ENCODE data around the gene PTPRA. TPM values are rescaled to one million over a fixed set of nuclear protein-coding genes. Genes with fewer than 3 reads are reported as not detected.
"Not testable (repeated sequence)": the region's sequence is repeated elsewhere in the genome, so short reads cannot be mapped to it uniquely, and the experiment has no call there.

The PTPRA gene
- total and polyA plus RNA-seq, 8 donors: 8.1 to 157 (median 21.8) TPM

DNA sequence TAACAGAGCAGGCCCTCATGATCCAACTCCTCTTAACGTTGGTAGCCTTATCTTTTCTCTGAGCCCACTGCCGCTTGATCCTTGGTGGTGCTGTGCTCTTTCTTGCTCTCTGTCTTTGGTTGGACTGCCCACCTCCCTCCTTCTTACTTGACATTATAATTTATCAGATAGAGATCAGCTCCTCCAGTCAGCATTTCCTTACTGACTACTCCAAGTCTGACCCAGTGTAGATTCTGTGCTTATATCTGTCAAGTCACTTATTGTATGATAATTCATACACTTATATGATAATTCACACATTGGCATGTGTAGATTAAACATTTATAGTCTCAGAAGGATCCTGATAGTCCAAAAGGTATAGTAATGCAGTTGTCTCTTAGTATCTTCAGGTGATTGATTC lies 18.1 kb downstream of the PTPRA start:
- no peak for TF ChIP-seq POLR2AphosphoS5 (IDR thresholded peaks at IDR 0.05)
- no peak for TF ChIP-seq POLR2A (IDR thresholded peaks at IDR 0.05)
- TF ChIP-seq EP300 (IDR thresholded peaks at IDR 0.05): no peak
- TF ChIP-seq, protein P1, sequence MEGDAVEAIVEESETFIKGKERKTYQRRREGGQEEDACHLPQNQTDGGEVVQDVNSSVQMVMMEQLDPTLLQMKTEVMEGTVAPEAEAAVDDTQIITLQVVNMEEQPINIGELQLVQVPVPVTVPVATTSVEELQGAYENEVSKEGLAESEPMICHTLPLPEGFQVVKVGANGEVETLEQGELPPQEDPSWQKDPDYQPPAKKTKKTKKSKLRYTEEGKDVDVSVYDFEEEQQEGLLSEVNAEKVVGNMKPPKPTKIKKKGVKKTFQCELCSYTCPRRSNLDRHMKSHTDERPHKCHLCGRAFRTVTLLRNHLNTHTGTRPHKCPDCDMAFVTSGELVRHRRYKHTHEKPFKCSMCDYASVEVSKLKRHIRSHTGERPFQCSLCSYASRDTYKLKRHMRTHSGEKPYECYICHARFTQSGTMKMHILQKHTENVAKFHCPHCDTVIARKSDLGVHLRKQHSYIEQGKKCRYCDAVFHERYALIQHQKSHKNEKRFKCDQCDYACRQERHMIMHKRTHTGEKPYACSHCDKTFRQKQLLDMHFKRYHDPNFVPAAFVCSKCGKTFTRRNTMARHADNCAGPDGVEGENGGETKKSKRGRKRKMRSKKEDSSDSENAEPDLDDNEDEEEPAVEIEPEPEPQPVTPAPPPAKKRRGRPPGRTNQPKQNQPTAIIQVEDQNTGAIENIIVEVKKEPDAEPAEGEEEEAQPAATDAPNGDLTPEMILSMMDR (IDR thresholded peaks at IDR 0.05): no peak
- intact Hi-C loops (cut with DNase I; ENCODE audit: low total_unique reads): no loop called here
- Histone ChIP-seq H3K27ac (no peak overlapping the region), H3K9me3 (peaks cover 0 to 10% (median 4%) of the 10 kb centered on the region in 4 donors), H3K4me3 (no peak overlapping the region), H3K4me1 (peaks cover 4 to 32% (median 18%) of the 10 kb centered on the region in 4 donors), H3K27me3 (no peaks in the 10 kb centered on the region), H3K36me3 (peaks cover 0 to 6% (median 0%) of the 10 kb centered on the region in 4 donors)
- no peak for DNase-seq
- 71 to 92% (median 74%) methylated on average over 2 of the region's 2 CpGs for WGBS, 5 donors

DNA sequence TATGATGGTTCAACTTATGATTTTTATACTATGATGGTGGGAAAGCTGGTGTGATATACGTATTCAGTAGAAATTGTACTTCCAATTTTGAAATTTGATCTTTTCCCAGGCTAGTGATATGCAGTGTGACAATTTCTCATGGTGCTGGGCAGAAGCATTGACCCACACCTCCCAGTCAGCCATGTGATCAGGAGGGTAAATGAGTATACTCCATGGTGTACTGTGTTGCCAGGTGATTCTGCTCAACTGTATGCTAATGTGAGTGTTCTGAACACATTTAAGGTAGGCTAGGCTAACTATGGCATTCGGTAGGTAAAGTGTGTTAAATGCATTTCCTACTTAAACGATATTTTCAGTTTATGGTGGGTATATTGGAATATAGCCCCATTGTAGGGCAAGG lies 19.1 kb downstream of the PTPRA start:
- H3K4me3 ChIP-seq: no peak overlapping the region
- no peaks in the 10 kb centered on the region for H3K27me3 ChIP-seq
- H3K36me3 ChIP-seq: peaks cover 0 to 6% (median 0%) of the 10 kb centered on the region in 4 donors
- no peak overlapping the region for H3K27ac ChIP-seq
- TF ChIP-seq POLR2A (IDR thresholded peaks at IDR 0.05) (no peak), EP300 (IDR thresholded peaks at IDR 0.05) (no peak), POLR2AphosphoS5 (IDR thresholded peaks at IDR 0.05) (no peak)
- TF ChIP-seq, protein P1 (IDR thresholded peaks at IDR 0.05): no peak
- intact Hi-C loops (cut with DNase I; ENCODE audit: low total_unique reads): no loop called here
- H3K4me1 ChIP-seq: peaks cover 4 to 30% (median 17%) of the 10 kb centered on the region in 4 donors
- peaks cover 0 to 10% (median 4%) of the 10 kb centered on the region in 4 donors for H3K9me3 ChIP-seq
- 80 to 100% (median 93%) methylated on average over 3 of the region's 3 CpGs for WGBS, 5 donors
- DNase-seq: peak in 1 of 2 donors; percentile 14

DNA sequence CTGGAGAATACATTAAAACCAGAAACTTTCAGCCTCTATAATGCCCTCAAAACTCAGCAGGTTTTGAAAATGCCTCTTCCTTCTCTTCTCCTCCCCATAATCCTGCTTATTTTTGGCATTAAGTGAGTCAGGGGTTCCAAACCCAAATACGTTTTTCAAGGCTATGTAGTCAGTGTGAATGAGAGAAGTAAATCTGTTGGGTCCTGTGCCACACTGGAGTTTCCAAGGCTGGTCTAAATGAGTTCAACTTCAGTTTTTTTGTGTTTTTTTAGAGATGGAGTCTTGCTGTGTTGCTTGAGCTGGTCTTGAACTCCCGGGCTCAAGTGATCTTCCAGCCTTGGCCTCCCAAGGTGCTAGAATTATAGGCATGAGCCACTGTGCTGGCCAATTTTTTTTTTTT lies 20.9 kb downstream of the PTPRA start:
- Histone ChIP-seq H3K9me3 (peaks cover 0 to 10% (median 4%) of the 10 kb centered on the region in 4 donors), H3K27ac (no peak overlapping the region), H3K4me3 (no peak overlapping the region), H3K4me1 (peaks cover 4 to 25% (median 11%) of the 10 kb centered on the region in 4 donors), H3K36me3 (peaks cover 0 to 6% (median 0%) of the 10 kb centered on the region in 4 donors), H3K27me3 (no peaks in the 10 kb centered on the region)
- TF ChIP-seq POLR2A (IDR thresholded peaks at IDR 0.05): no peak
- TF ChIP-seq, protein P1 (IDR thresholded peaks at IDR 0.05): no peak
- no peak for TF ChIP-seq POLR2AphosphoS5 (IDR thresholded peaks at IDR 0.05)
- intact Hi-C loops (cut with DNase I; ENCODE audit: low total_unique reads): no loop called here
- no peak for DNase-seq
- WGBS, 5 donors: 85 to 95% (median 91%) methylated on average over 2 of the region's 2 CpGs

DNA sequence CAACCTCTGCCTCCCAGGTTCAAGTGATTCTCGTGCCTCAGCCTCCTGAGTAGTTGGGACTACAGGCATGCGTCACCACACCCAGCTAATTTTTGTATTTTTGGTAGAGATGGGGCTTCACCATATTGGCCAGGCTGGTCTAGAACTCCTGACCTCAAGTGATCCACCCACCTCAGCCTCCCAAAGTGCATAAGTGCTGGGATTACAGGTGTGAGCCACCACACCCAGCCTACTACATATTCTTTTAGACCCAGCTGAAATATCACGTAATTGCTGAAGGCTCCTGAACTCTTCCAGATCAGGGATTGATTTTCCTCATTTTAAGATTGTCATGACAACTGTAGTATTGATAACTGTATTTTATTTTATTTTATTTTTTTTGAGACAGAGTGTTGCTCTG lies 21.9 kb downstream of the PTPRA start:
- H3K36me3 ChIP-seq; intact Hi-C loops (cut with DNase I; ENCODE audit: low total_unique reads); H3K4me3 ChIP-seq; DNase-seq; H3K27ac ChIP-seq; H3K27me3 ChIP-seq: not testable (repeated sequence)
- H3K4me1 ChIP-seq: peaks cover 4 to 24% (median 8%) of the 10 kb centered on the region in 4 donors
- 97 to 100% (median 98%) methylated on average over 3 of the region's 3 CpGs for WGBS, 5 donors
- H3K9me3 ChIP-seq: peaks cover 0 to 10% (median 4%) of the 10 kb centered on the region in 4 donors

DNA sequence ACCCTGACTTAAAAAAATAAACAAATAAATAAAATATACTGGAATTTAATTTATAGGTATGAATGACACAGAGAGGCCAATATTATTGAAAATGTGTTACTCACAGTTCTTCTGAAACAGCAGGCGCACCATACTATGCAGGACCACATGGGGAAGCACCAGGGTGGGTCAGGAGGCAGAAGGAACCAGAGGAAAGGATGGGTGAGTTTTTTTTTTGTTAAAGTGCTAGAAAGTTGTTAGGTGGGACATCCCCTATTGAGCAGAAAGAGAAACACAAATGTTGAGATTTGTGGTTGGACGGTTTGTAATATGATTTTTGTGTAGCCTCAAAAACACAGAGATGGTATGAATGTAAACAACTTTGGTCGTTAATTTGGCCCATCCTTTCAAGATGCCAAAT lies 26.0 kb downstream of the PTPRA start:
- H3K27me3 ChIP-seq: no peaks in the 10 kb centered on the region
- WGBS, 5 donors: 85 to 92% (median 87%) methylated on average over 3 of the region's 3 CpGs

More for the DNA sequence above, 26.0 kb downstream of the PTPRA start:
- Histone ChIP-seq H3K27ac (no peak overlapping the region), H3K36me3 (peaks cover 0 to 6% (median 0%) of the 10 kb centered on the region in 4 donors), H3K4me1 (peaks cover 0 to 13% (median 5%) of the 10 kb centered on the region in 4 donors), H3K9me3 (peaks cover 0 to 10% (median 4%) of the 10 kb centered on the region in 4 donors), H3K4me3 (no peak overlapping the region)
- intact Hi-C loops (cut with DNase I; ENCODE audit: low total_unique reads): no loop called here
- no peak for DNase-seq
- no peak for TF ChIP-seq POLR2A (IDR thresholded peaks at IDR 0.05)
- TF ChIP-seq, protein P1 (IDR thresholded peaks at IDR 0.05): no peak
- no peak for TF ChIP-seq EP300 (IDR thresholded peaks at IDR 0.05)
- TF ChIP-seq POLR2AphosphoS5 (IDR thresholded peaks at IDR 0.05): no peak

All from stomach (tissue), 9 donors.